ENCODE data around the gene EGFL7.

The EGFL7 gene

DNA sequence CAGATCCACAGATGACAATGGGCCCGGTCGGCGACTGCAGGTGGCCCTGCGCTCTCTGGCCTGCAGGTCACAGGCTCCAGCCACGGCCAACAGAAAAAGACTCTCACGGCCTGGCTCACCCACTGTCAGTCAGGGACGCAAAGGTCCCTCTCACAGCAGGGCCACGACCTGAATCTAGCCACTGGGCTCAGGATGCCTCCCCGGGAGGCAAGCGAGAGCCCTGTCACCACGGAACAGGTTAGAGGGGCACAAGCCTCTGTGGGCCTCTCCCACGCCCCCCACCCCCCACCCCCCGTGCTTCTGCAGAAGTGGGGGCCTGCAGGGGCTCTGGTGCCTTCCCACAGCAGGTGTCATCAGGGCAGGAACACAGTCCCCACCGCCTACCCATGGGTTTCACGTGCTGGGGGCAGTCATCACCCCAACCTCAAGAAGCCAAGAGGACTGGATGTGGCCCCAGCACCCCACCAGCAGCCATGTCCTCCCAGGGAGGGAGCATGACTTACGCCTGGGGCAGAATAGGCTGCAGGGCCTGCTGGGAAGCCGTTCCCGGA lies 17.3 kb upstream of the EGFL7 start:
- DNase-seq = no peak

DNA sequence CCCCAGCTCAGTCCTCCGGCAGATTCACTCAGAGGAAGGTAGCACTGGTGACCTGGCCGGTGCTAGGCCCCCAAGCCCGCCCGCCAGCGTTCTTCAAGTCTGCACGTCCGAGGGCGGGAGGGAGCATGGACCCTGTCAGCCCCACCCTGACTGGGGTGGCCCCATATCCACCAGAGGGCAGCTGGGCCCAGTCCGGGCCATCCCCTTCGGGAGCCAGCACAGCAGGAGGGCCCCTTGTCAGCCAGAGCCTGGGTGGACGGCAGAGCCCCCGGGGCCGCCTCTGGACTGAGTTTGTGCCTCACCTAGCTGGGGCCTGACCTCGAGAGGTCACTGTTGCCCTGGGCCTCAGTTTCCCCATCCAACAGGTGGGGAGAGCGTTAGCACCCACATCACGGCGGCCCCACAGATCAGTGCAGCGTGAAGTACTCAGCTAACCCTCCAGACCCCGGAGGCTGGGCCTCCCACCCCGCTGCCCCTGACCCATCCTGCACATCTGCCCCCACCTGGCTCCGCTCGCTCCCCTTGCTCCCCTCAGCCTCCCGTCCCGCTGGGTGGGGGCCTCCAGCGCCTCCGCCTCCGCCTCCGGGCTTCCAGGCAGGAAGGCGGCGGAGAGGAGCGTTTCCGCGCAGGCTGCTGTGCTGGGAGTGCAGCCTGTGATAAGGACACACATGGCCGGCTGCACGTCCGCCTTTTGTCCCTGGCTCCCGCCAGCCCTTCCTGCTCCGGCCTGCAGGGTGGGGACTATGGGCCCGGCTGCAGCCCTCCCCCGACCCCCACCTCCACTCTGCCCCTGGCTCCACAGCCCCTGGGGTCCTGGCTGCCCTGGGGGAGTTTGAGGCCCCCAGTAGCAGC lies 16.6 kb upstream of the EGFL7 start:
- no peak for DNase-seq

DNA sequence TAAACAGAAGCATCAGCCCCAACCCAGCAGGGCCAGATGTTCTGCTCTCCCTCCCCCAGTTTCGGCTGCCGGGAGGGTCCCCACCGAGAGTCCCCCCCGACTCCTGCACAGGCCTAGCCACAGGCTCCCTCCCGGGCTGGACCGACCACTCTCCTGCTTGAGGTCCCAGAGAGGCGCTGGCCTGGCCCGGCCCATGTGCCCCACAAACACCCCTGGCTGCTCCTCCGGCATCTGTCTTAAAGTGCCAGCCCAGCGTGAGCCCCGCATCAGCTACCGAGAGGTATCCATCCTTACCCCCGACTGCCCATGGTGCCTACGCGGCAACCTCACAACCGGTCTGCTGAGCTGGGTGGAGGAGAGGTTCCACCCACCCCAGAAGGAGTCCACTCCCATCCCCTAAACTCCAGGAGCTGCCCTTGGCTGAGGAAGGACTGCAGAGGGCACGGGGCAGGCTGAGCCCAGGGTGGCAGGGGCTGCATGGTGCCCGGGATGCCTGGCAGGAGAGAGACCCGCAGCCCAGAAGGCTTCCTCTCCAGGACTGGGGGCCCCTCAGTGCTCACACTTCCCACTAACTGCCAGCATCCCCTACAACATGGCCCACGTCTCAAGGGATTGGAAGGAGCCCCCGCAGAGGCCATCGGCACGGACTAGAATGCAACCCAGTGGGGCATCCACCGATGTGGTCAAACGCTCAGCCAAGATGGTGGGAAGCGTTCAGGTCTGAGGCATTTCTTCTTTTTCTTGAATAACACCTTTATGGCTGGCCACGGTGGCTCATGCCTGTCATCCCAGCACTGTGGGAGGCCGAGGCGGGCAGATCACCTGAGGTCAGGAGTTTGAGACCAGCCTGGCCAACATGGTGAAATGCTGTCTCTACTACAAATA lies 15.6 kb upstream of the EGFL7 start:
- no peak for DNase-seq

DNA sequence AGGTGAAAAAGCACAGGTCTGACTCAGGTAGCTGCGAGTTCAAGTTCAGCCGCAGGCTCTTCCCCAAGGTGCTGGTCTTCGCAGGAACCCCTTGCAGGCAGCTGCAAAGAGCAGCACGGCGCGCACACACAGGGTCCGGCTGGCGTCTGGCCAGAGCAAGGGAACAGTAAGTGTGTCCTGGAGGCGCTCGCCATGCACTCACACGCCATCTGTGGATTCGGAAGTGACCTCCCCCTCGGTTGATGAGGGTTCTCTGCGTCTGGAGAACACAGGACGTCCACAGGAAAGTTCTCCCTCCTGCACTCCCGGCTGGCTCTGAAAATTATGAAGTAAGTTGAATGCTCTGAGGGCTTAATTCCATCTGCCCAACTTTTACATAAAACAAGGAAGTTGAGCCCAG lies 14.0 kb upstream of the EGFL7 start:
- no peak for DNase-seq

DNA sequence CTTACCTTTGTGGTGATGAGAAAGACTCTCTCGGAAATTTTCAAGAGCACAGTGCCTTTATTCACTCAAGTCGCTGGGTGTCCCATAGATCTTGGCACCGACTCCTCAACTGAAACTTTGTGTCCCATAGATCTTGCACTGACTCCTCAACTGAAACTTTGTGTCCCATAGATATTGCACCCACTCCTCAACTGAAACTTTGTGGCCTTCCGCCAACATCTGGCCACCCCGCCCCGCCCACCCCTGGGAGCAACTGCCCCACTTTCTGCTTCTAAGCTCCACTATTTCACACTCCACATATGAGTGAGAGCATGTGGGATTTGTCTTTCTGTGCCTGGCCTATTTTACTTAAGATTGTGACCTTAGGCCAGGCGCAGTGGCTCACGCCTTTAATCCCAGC lies 12.7 kb upstream of the EGFL7 start:
- DNase-seq = no peak

DNA sequence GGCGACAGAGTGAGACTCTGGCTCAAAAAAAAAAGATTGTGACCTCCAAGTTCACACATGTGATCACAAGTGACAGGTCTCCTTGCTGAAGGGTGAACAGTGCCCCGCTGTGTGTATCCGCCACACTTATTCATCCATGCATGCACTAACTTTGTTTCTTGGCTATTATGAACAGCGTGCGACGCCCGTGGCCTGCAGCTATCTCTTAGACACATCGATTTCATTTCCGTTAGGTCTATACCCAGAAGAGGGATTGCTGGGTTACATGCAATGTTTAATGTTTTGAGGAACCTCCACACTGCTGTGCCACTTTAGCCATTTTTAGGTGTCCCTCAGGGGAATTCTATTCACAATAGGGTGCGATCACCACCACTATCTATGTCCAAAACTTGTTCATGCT lies 12.1 kb upstream of the EGFL7 start:
- no peak for DNase-seq

DNA sequence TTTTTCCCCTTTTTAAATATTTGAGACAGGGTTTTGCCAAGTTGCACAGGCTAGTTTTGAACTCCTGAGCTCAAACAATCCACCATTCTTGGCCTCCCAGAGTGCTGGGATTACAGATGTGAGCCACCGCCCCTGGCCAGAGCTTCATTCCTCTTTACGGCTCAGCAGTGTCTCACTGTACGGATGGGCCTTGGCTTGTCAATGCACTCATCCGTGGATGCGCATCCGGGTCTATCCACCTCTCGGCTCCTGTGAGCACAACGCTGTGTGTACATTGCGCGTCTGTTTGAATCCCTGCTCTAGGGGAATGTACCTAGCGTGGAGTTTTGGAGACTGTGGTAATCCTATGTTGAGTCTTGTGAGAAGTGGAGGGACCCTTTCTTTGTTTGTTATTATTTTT lies 10.9 kb upstream of the EGFL7 start:
- DNase-seq = no peak

DNA sequence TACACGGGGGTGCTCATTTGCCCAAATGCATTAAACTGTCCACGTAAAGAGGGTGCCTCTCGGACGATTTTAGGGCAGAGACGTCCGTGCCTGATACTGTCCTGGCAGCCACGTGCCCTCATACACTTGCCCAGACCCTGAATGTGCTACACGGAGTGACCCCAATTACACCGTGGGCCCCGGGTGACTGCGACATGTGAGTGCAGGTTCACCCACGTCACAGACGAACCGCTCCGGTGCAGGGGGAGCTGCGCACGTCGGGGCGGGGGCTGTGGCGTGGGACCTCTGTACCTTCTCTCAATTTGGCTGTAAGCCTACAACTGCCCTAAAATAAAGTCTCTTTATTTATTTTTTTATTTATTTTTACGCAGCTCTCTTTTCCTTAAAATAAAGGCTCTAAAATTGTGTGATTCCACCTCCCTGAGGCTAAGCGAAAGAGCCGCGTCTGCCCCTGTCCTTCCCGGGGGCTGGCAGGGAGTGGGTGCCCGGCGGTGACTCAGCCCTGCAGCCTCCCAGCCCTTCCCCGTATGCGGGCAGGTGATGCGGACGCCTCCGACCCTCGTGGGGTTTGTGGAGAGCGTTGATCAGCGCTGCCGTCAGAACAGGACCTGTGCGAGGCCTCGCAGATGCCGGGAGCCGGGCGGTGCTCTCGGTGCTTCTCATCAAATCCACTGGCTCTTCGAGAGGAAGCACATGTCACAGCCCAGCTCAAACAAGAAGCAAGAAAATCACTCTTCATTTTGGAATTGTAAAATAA lies 9.2 kb upstream of the EGFL7 start:
- no peak for DNase-seq

DNA sequence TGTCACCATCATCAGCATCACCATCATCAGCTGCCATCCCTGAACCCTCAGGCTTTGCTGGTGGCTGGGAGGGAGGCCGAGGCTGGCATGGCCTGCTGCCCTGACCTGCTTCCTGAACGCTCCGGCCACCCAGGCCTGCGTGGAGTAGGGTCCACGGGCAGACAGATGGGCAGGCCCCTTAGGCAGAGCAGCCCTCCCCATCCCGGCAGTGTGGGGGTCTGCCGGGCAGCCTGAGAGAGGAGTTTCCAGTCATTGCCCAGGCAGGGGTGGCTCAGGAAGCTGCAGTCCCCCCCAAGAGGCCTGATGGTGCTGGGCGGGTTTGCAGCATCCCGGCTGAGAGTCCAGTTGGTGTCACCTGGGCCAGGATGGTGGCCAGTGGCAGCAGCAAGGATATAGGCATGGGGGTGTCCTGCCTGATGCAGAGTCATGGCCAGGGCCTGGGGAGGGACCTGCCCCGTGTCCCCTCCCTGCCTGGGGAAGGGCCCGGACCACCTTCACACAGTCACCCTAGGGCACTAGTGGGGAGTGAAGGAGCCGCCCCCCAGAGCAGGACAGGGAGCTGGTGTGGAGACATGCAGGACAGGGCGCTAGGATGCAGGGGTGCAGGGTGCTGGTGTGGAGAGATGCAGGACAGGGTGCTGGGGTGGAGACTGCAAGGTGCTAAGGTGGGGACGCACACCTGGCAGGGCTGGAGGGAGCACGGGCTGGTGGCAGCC lies 7.7 kb upstream of the EGFL7 start:
- DNase-seq = no peak

DNA sequence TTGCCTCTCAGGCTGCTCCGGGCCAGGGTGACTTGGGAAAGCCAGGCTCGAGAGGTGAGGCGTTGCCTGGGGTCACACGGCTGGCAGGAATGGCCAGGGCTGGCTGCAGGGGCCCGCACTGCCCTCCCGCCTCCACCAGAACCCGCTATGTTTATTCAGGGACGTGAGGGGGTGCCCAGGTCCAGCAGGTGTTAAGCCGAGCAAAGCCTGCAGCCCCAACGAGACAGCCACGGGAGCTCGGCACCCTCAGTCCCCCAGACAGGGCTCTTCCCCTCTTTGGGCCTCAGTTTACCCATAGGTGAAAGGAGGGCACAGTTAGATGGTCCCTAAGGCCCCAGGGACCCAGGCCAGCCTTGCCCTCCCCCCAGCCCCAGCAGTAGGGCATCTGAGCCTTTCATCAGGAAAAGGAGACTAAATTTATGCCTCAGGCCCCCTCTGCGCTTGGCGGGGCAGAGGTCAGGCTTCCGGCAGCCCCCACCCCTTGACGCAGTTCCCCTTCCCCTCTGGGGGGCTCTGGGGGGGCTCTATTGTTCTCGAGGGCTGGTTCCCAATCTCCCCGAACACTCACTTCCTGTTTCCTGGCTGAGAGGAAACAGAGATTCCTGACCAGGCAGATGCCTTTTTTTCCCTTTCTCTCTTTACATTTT lies 7.1 kb upstream of the EGFL7 start:
- DNase-seq = no peak

DNA sequence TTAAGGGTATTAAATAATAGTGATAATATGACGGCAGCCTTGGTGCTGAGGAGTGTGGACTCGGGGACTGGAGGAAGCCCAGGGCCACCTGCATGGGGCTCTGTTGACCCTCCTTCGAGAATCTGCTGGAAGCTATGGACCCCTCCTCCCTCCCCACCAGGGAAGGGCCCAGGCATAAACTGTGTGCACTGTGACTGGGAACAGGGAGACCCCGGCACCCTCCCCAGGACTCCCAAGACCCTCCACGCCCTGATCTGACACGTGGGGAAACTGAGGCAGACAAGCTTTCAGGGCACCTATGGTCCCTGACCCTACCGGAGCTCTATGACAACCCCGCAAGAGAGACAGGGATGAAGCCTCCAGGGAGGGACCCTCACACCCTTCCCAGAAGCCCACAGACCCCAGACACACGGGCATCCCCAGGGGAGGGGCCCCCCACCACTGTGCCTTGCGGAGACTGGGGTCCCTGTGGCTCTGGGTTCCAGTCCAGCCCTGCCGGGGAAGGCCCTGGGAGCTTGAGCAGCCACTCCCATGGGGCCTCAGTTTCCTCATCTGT lies 6.5 kb upstream of the EGFL7 start:
- no peak for DNase-seq

DNA sequence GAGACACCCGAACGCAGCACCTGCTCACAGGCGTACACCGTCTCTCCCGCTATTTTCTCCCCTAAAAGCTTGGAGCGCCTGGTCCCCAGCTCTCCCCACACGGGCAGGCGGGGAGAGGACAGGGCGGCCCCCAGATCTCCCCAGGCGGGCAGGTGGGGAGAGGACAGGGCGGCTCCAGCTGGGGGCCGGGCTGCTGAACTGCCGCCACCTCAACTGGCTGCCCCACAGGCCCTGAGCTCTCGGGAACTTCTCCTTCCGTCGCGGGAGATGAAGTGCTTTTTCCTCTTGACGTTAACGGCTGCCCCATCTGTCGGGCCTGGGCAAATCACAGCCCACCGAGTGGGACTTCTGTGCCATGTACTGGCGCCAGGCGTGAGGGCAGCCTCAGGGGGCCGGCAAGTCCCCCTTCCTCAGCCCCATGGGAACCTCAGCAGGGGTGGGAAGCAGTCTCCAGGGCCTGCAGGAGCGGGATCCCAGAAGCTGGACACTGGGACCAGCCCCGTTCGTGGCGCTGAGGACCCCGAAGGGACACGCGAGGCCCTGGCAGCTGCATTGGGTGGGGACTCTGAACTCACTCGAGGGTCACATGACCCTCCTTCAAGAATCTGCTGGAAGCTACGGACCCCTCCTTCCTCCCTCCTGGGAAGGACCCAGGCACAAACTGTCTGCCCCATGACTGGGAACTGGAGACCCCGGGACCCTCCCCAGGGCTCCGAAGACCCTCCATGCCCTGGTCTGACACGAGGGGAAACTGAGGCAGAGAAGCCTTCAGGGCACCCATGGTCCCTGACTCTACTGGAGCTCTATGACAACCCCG lies 5.7 kb upstream of the EGFL7 start:
- no peak for DNase-seq

DNA sequence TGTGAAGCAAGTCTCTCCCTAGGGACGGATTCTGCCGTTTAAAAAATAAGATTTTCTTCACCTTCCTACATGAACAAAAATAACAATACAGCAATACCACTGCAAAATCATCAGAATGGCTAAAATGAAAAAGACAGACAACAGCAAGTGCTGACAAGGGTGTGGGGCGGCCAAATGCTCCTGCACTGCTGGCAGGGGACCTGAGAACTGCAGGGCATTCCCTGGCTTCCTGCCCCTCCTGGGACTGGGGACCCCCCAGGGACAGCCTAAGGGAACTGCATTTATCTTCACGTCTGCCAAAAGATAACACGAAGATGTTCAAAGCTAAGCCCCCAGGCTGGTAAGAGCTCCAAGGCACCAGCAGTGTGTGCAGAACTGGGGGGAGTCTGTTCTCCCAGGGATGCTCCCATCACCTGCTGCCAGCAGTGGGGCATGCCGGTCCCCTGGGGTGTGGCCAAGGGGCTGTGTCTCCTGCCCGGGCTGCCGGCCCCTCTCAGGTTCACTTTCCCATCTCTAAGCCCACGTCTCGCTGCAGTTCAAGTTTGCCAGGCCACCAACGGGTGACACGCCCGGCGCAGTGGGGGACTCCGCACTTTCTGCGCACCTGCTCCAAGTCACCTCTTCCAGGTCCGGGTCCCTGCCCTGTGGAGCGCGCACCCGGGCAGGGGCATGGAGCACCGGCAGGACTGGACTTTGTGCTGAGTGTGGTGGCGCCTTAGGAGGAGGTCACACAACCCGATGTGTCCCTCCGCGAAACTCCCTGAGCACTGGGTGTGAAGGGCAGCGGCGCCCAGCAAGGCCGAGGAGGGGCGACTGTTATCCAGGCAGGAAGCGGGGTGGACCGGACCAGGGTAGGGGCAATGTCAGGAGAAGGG lies 4.5 kb upstream of the EGFL7 start:
- DNase-seq = no peak

DNA sequence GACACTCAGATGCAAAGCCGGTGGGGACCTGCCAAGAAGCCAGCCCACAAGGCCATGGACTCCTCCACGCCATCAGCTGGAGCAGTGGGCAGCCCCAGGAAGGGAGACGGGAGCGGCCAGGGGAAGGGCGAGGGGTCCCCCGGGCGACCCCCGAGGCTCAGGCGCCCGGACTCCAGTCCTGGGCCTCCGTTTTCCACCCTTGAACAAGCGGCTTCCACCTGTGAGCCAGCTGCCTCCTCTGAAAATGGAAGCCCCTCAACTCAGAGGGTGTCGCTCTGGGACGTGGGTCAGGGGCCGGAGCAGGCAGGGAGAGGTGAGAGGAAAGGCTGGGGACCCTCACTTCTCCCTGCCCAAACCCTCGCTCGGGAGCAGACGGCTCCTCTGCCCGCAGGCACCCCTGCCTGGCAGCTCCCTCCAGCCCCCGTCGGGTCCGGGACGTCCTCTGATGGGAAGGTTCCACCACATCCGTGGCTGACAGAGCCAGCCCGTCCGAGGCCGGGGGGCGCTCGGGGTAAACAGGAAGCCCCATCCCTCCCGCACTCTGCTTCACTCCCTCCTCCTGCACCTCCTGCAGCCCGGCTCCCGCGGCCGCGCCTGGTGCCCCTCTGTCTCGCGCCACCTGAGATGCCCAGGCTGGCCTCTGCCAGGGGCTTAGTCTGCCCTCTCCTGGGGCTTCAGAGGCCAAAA lies 3.7 kb upstream of the EGFL7 start:
- no peak for DNase-seq

DNA sequence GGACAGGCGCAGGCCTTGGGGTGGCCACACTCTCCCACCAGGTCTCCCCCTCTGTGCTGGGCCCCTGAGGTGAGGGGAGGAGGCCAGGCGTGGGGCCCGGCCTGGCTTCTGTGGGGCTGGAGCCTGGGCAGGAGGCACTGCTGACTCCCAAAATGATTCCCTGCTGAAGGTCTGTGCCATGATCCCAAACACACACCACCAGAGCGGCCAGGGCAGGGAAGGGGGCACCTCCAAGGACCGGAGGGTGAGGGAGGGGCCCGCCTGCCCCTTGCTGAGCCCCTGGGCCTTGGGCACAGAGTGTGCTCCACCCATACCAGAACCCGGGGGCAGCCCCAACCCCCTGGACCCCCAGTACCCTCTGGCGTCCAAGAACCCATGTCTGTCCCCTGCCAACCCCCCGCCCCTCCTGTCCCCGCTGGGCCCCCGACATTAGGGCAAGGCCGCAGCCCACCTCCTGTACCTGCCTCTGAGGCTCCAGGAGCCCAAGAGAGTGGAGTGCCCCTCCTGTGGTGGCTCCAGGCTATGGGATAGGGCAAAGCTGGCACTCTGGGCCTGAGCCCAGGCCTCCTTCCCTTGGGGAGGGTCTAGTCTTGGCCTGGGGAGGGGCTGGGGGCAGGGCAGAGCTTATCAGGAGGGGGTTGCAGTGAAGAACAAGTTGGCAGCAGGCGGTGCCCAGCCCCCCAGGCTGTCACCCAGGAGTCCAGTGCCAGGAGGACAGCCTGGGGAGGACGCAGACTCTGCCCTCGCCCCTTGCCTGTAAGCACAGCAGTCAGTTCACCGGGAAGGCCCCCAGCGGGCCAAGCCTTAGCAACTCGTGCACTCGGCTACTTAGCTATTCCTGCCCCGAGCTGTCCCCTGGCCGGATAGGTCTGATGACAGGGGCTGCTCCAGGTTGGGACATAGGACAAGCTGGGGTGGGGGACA lies 2.6 kb upstream of the EGFL7 start:
- DNase-seq = no peak

DNA sequence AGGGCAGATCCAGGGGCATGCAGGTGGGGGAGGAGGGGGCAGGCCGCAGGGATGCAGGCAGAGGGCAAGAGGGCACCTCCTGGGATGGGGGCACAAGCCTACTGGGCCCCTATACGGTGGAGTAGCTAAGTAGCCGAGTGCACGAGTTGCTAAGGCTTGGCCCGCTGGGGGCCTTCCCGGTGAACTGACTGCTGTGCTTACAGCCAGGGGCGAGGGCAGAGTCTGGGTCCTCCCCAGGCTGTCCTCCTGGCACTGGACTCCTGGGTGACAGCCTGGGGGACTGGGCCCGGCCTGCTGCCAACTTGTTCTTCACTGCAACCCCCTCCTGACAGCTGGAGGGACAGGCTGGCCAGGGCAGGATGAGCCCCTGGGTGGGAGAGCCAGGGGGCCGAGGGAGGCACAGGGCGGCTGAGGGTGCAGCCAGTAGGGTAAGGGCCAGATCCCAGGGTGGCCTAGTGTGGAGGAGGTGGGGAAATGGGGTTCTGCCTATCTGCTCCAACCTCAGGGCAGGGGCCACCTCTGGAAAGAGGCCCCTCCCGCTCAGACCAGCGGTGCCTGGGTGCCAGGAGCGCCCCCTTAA lies 1.7 kb upstream of the EGFL7 start:
- no peak for DNase-seq

DNA sequence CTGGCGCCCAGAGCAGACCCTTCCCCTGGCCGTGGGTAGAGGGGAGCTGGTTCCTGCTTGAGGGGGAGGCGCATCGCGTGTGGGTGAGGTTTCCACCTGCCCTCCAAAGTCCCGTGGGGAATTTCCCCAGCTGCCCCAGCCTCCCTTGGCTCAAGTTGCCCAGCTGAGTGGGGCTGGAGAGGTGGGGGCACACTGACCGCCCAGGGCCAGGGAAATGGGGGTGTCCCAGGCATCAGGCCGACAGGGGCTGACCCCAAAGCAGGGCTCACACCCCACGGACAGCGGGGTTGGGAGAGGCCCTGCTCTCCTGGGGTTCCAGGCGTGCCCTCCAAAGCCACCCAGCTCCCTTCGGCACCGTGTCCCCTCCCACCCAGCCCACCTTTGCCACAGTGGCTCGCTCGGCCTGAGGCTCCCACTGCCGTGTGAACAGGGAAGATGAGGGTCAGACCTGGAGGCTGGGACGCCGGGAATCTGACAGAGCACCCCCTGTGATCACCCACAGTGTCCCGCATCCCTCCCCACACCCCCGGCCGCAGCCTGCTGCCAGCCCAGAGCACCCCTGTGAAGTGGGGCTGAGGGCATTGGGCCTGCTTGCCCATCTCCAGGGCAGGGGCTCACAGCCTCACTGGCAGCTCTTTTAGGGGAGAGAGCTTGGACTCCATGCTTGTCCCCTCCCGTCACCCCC lies 933 bp upstream of the EGFL7 start:
- DNase-seq = no peak
